HL-60 (cell line): ENCODE data around the gene PDE4B.

ENCODE experiments used
- GABPA ChIP-seq: IDR thresholded peaks from 2 replicates; pipeline ENCODE4 v1.6.1; 2012; ENCODE audit warnings: low read depth
- POLR2AphosphoS5 ChIP-seq: IDR thresholded peaks from 2 replicates; pipeline ENCODE4 v1.6.1; 2012; ENCODE audit warnings: low read depth
- SPI1 ChIP-seq: IDR thresholded peaks from 2 replicates; pipeline ENCODE4 v1.6.1; 2012; ENCODE audit warnings: low read depth, mild to moderate bottlenecking, borderline replicate concordance
- TF ChIP-seq, protein P1 (sequence below): IDR thresholded peaks from one replicate; pipeline ENCODE4 v1.5.1; 2011; ENCODE audit warnings: low read length, control low read depth, inconsistent platforms; ENCODE audit not compliant: insufficient read depth
- TF ChIP-seq, protein P2 (sequence below): IDR thresholded peaks from 2 replicates; pipeline ENCODE4 v1.6.1; 2012; ENCODE audit warnings: low read depth; ENCODE audit not compliant: insufficient replicate concordance

DNA sequence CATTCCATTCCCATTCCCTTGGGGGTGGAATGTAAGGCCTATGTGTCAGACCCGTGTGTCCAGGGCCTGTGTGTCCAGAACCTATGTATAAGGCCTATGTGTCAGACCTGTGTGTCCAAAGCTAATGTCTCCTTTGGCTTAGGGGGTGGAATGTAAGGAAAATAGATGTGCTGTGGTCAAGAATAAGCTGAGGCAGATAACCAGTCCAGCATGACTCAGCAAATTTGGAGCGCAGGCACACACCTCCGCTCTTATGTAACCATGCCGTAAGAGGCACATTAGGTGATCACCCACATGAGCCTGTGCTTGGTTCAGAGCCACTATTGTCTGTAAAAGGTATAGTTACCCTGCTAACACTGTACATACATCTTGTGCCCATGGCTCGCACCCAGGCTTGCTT lies 590.5 kb downstream of the PDE4B start:
- TF ChIP-seq, protein P1, sequence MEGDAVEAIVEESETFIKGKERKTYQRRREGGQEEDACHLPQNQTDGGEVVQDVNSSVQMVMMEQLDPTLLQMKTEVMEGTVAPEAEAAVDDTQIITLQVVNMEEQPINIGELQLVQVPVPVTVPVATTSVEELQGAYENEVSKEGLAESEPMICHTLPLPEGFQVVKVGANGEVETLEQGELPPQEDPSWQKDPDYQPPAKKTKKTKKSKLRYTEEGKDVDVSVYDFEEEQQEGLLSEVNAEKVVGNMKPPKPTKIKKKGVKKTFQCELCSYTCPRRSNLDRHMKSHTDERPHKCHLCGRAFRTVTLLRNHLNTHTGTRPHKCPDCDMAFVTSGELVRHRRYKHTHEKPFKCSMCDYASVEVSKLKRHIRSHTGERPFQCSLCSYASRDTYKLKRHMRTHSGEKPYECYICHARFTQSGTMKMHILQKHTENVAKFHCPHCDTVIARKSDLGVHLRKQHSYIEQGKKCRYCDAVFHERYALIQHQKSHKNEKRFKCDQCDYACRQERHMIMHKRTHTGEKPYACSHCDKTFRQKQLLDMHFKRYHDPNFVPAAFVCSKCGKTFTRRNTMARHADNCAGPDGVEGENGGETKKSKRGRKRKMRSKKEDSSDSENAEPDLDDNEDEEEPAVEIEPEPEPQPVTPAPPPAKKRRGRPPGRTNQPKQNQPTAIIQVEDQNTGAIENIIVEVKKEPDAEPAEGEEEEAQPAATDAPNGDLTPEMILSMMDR, result no peak
- TF ChIP-seq, protein P2, sequence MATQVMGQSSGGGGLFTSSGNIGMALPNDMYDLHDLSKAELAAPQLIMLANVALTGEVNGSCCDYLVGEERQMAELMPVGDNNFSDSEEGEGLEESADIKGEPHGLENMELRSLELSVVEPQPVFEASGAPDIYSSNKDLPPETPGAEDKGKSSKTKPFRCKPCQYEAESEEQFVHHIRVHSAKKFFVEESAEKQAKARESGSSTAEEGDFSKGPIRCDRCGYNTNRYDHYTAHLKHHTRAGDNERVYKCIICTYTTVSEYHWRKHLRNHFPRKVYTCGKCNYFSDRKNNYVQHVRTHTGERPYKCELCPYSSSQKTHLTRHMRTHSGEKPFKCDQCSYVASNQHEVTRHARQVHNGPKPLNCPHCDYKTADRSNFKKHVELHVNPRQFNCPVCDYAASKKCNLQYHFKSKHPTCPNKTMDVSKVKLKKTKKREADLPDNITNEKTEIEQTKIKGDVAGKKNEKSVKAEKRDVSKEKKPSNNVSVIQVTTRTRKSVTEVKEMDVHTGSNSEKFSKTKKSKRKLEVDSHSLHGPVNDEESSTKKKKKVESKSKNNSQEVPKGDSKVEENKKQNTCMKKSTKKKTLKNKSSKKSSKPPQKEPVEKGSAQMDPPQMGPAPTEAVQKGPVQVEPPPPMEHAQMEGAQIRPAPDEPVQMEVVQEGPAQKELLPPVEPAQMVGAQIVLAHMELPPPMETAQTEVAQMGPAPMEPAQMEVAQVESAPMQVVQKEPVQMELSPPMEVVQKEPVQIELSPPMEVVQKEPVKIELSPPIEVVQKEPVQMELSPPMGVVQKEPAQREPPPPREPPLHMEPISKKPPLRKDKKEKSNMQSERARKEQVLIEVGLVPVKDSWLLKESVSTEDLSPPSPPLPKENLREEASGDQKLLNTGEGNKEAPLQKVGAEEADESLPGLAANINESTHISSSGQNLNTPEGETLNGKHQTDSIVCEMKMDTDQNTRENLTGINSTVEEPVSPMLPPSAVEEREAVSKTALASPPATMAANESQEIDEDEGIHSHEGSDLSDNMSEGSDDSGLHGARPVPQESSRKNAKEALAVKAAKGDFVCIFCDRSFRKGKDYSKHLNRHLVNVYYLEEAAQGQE, result no peak
- TF ChIP-seq POLR2AphosphoS5 (no peak), GABPA (no peak), SPI1 (no peak)
